Stimulated activated CD8-positive, alpha-beta memory T cell treated with anti-CD3 and anti-CD28 coated beads, Interleukin-12 subunit alpha, Interleukin-12 subunit beta, amount 100 ng/mL, for 1 hour (primary cell): ENCODE results near the gene NXPE3.
"Not testable (repeated sequence)": the region's sequence is repeated elsewhere in the genome, so short reads cannot be mapped to it uniquely, and the experiment has no call there.

ENCODE experiments used
- DNase-seq: peaks from one replicate; pipeline ENCODE4 v3.0.0-alpha.2; 2020; ENCODE audit warnings: low read depth

NXPE3 gene

GRCh38 chr3:101779047-101779821 lies at the start of gene NXPE3:
NXPE3 (plus strand) TSS chr3:101779211; CDS start chr3:101785597, 6,386 bp downstream.
- DNase-seq: peak; percentile 85

GRCh38 chr3:101729586-101729985 lies 49.4 kb upstream of the NXPE3 start:
- DNase-seq: no peak

- no peak for DNase-seq
Measured at GRCh38 chr3:101730839-101731238, 48.2 kb upstream of the NXPE3 start.

GRCh38 chr3:101732240-101732641 lies 46.8 kb upstream of the NXPE3 start:
- DNase-seq: no peak

GRCh38 chr3:101735833-101736232 lies 43.2 kb upstream of the NXPE3 start:
- no peak for DNase-seq

- not testable (repeated sequence) for DNase-seq
Measured at GRCh38 chr3:101741914-101742313, 37.1 kb upstream of the NXPE3 start.

- DNase-seq: no peak
Measured at GRCh38 chr3:101744811-101745210, 34.2 kb upstream of the NXPE3 start.

- DNase-seq: not testable (repeated sequence)
Measured at GRCh38 chr3:101745934-101746333, 33.1 kb upstream of the NXPE3 start.

- DNase-seq: not testable (repeated sequence)
Measured at GRCh38 chr3:101753386-101754113, 25.5 kb upstream of the NXPE3 start.

- no peak for DNase-seq
Measured at GRCh38 chr3:101758224-101758623, 20.8 kb upstream of the NXPE3 start.

GRCh38 chr3:101762041-101762646 lies 16.9 kb upstream of the NXPE3 start:
- no peak for DNase-seq

GRCh38 chr3:101777745-101778281 lies 1.2 kb upstream of the NXPE3 start:
- not testable (repeated sequence) for DNase-seq

GRCh38 chr3:101778385-101779046 lies 495 bp upstream of the NXPE3 start:
- no peak for DNase-seq

- DNase-seq: no peak
Measured at GRCh38 chr3:101779822-101780381, 891 bp downstream of the NXPE3 start.

GRCh38 chr3:101780661-101781060 lies 1.6 kb downstream of the NXPE3 start:
- DNase-seq: no peak

GRCh38 chr3:101781166-101781565 lies 2.2 kb downstream of the NXPE3 start:
- no peak for DNase-seq

- no peak for DNase-seq
Measured at GRCh38 chr3:101784855-101785613, 6.0 kb downstream of the NXPE3 start.

- DNase-seq: no peak
Measured at GRCh38 chr3:101791778-101792177, 12.8 kb downstream of the NXPE3 start.

GRCh38 chr3:101796077-101796680 lies 17.2 kb downstream of the NXPE3 start:
- no peak for DNase-seq

- no peak for DNase-seq
Measured at GRCh38 chr3:101801174-101801573, 22.2 kb downstream of the NXPE3 start.

- no peak for DNase-seq
Measured at GRCh38 chr3:101802179-101802578, 23.2 kb downstream of the NXPE3 start.
